ENCODE results near the gene HCK. TPM values are rescaled to one million over a fixed set of nuclear protein-coding genes. Genes with fewer than 3 reads are reported as not detected.

Gene HCK
- total RNA-seq, 1 experiment from 2014 or later: 0.17 TPM

GRCh38 chr20:32110727-32111126 is 58.7 kb downstream of the HCK start:
- Histone ChIP-seq H3K27ac (ENCODE audit: low read depth, low read length) (peak overlapping the region; percentile 98; the same call in 1 of the 2 replicates), H4K20me1 (ENCODE audit: insufficient read depth) (peaks cover 6% of the 10 kb centered on the region; the same call in 1 of the 2 replicates), H3K4me3 (replicated peaks in 1 of 2; ENCODE audit: low read depth in 1 of 2, low read length in 2 of 2) (peak overlapping the region; percentile 90 to 97), H3K9me3 (ENCODE audit: control insufficient read depth in 1 of 2, insufficient read depth in 1 of 2, low read depth in 1 of 2, low read length in 2 of 2) (no peaks in the 10 kb centered on the region), H3K9ac (ENCODE audit: low read length) (peak overlapping the region; percentile 95), H3K9me2 (ENCODE audit: insufficient read depth) (no peaks in the 10 kb centered on the region), H3K4me1 (ENCODE audit: control insufficient read depth in 1 of 2, insufficient read depth in 2 of 2, low read length in 2 of 2) (peaks cover 6 to 17% of the 10 kb centered on the region in 2 experiments), H3K79me2 (ENCODE audit: insufficient read depth, low read length) (peaks cover 62% of the 10 kb centered on the region), H3K27me3 (ENCODE audit: insufficient read depth, low read length) (no peaks in the 10 kb centered on the region), H3K36me3 (ENCODE audit: control insufficient read depth in 1 of 2, insufficient read depth in 2 of 2, low read length in 2 of 2) (peaks cover 7 to 8% of the 10 kb centered on the region in 2 experiments; a peak in 2 of 4 replicates), H2AFZ (ENCODE audit: low read depth, low read length, poor library complexity, severe bottlenecking) (no peak overlapping the region), H3K4me2 (ENCODE audit: low read length) (peak overlapping the region; percentile 86)
- DNase-seq (ENCODE audit: low read depth, low spot score): no peak
- no peak for ATAC-seq
- no TSS peak for BruUV-seq (replicated peaks)
- RAD21 ChIA-PET (ENCODE audit: low non-redundant PET in 1 of 2, low total read pairs in 2 of 2, uncharacterized antibody in 2 of 2, unreplicated experiment in 2 of 2): no interaction called here
- intact Hi-C loops (cut with micrococcal nuclease): no loop called here
- POLR2A ChIA-PET: no interaction called here
- CTCF ChIA-PET: no interaction called here
- TF ChIP-seq ATF3 (IDR thresholded peaks at IDR 0.05) (no peak), MAX (IDR thresholded peaks at IDR 0.05) (no peak), JUND (IDR thresholded peaks at IDR 0.05) (no peak), CBX3 (IDR thresholded peaks at IDR 0.05; ENCODE audit: low read depth) (no peak), CEBPB (IDR thresholded peaks at IDR 0.05; ENCODE audit: low read depth) (no peak), SRF (IDR thresholded peaks at IDR 0.05; ENCODE audit: low read depth) (no peak), ZNF274 (IDR thresholded peaks at IDR 0.05; ENCODE audit: low read depth, low read length) (no peak), FOSL1 (IDR thresholded peaks at IDR 0.05; ENCODE audit: low read depth) (no peak), SIN3A (IDR thresholded peaks at IDR 0.05; ENCODE audit: low read depth) (no peak), CTCF (IDR thresholded peaks at IDR 0.05 in 2 of 3, conservative IDR thresholded peaks at IDR 0.05 in 1 of 3; ENCODE audit: borderline replicate concordance in 1 of 3, insufficient read depth in 1 of 3, low read depth in 2 of 3, low read length in 2 of 3) (no peak), TCF7L2 (IDR thresholded peaks at IDR 0.05; ENCODE audit: borderline replicate concordance, extremely low read depth, insufficient read depth, insufficient read length) (no peak), RAD21 (IDR thresholded peaks at IDR 0.05; ENCODE audit: low read depth) (no peak), ZFX (IDR thresholded peaks at IDR 0.05) (no peak)
